HG03565 (cell line): ENCODE measurements around the gene CABYR.
"Not testable (repeated sequence)": the region's sequence is repeated elsewhere in the genome, so short reads cannot be mapped to it uniquely, and the experiment has no call there.

Source experiments
- ATAC-seq: cut with Tn5 transposase; IDR thresholded peaks from one replicate; pipeline ENCODE4 v1.9.1; 2021; ENCODE audit warnings: mild to moderate bottlenecking, moderate library complexity; ENCODE audit not compliant: unreplicated experiment

The CABYR gene

GRCh38 chr18:24127735-24128134 lies 11.1 kb upstream of the CABYR start:
- ATAC-seq, result no peak

DNA sequence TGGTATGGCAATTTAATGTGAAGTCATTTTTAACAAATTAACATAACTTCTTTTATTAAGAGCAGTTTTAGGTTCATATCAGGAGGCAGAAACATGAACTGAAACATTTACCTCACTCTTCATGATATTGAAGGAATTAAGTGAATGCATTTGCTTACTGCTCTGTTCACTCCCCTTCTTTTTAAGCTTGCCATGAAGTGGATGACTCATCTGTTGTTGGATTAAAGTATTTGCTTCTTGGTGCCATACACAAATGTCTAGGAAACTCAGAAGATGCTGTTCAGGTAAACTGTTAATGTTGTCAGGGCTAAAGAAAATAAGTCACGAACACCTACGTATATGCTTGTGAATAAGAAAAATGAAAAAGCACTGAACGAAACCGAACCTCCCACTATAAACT lies 10.2 kb upstream of the CABYR start:
- no peak for ATAC-seq

- ATAC-seq, result no peak
These were observed 8.4 kb upstream of the CABYR start for GRCh38 chr18:24130494-24130893.

DNA sequence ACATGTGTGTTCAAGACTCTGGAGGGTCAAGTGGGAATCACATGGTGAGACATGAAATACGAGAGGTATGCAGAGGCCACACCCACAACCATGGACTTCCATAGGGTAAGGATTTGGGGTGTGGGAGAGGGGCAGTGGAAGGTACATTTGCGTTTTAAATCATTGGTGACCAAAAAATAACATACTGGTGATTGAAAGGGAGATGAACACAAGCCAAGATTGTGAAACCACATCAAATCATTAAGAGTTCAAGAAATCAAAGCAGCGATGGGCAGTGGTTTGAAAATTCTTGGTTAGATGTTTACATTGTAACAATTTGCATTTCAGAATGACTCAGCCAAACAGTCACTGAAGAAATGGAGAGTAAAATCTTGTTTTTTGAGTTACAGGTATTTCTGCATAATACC lies 1.9 kb upstream of the CABYR start:
- no peak for ATAC-seq

- ATAC-seq, result no peak
These were observed 463 bp upstream of the CABYR start for GRCh38 chr18:24138409-24138788.

GRCh38 chr18:24140697-24141096 lies 1.8 kb downstream of the CABYR start:
- ATAC-seq, result no peak

DNA sequence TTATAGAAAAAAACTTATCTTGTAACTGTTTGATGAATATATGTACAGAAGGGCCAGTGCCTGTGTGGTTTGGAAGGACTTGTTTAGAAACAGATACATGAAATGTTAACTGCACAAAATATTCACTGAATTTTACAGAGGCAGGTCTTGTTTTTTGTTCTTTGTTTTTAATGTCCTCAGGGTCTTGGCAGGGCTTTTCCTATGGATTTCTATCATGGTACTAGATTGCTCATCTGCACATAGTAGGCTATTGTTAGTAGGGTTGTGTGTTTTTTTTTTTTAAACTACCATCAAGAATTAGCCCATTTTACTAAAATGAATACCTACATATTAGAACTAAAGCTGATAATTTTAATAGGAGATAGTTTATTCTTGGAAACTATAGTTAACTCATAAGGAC lies 3.5 kb downstream of the CABYR start:
- no peak for ATAC-seq

GRCh38 chr18:24149591-24149990 lies 10.7 kb downstream of the CABYR start:
- ATAC-seq, result not testable (repeated sequence)

GRCh38 chr18:24153397-24153796 lies 14.5 kb downstream of the CABYR start:
- no peak for ATAC-seq

DNA sequence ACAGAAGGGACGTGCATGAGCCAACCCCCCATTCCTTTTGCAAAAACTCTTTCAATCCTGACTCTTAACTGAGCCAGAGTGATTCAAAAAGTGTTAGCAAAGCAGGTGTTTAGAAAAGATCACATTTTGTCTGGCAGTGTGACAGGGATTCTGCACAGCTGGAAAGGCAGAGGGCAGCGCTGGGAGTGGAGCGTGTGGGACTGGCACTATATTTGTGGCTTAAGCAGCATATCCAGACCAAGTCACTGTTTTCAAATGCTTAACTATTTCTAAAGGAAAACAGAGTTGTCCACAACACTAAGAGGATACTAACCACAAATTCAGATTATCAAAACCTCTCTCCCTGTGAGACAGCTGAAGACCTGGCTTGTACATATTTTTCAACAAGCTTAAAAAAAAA lies 19.0 kb downstream of the CABYR start:
- no peak for ATAC-seq

DNA sequence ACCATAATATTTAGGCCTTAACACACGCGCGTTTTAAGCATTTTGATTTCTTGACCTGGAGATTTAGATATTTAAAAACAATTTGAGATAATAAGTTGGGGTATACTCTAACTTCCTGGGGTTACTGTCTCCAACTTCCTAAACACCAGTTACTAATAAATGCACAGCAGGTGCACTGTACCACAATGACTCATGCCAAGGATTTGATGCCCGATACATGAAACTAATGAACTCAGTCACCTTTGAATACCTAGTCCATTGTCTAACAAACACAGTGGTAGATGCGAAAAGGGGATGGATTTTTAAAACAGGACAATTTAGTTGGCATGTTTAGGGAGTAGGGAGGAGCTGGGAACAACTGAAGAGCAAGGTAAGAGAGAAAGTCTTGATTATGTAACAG lies 21.2 kb downstream of the CABYR start:
- no peak for ATAC-seq

DNA sequence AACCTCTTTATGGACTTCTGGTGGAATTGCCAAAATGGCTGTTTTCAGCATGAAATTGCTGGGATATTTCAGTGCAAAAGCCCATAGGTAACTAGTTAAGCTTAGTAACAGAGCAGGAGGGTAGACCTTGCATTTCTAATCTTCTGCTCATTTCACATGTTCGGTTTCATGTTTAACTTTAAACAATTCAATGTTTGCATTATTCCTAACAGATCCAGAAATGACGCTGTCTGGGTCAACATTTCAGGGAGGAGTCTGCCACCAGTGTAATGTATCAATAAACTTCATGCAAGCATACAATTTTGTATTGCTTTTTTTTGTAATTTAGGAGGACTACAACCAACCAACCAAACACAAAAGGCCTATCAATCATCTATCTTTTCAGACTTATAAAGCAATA lies 22.4 kb downstream of the CABYR start:
- no peak for ATAC-seq

DNA sequence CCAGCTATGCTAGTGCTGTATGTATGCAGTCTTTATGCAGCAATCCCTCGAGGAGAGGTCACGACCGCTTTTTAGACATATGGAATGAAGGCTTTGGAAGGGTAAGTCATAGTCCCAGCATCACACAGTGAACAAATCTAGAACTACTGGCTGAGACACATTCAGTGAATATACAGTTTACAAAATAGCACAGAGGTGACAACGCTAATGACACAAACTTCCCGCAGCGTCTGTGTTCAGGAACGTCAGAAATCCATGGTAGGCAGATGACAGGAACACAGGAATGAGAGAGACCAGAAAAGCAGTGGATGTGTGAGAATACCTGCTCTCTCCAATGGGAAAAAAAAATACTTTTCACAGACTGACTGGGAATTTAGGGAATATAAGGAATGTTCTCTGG lies 29.6 kb downstream of the CABYR start:
- no peak for ATAC-seq

DNA sequence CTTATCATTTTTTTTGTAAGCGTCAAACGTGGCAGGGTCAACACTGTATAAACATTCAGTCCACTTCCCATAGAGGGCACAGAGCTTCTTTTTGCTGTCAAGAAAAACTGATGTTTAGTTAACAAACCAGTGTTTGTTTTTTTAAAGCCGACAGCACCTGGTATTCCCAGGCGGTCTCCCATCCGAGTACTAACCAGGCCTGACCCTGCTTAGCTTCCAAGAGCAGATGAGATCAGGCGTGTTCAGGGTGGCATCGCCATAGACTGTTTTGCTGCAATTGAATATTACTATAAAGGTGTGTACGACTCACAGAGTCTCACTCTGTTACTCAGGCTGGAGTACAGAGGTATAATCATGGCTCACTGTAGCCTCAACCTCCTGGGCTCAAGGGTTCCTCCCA lies 31.5 kb downstream of the CABYR start:
- ATAC-seq, result no peak

GRCh38 chr18:24173997-24174396 lies 35.1 kb downstream of the CABYR start:
- ATAC-seq, result no peak

GRCh38 chr18:24176727-24177416 lies 38.0 kb downstream of the CABYR start:
- ATAC-seq, result peak; percentile 76

- no peak for ATAC-seq
These were observed 38.8 kb downstream of the CABYR start for GRCh38 chr18:24177499-24178133.

DNA sequence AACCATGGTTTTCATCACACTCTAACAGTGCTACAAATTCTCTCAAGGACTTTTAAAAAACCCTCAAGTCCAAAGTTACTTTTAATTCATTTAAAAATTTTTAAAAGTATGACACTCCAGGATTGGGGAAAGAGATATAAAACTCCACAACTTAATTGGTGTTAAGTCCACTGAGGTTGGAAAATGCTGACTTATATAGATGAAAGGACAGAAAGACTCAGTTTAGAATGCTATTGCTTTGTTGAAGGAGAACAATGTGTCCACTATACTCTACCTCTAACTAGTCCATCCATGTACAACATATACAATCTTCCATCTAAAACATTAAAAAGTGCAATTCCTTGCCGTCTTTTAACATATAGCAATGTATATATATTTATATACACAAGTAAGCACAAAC lies 41.2 kb downstream of the CABYR start:
- no peak for ATAC-seq

DNA sequence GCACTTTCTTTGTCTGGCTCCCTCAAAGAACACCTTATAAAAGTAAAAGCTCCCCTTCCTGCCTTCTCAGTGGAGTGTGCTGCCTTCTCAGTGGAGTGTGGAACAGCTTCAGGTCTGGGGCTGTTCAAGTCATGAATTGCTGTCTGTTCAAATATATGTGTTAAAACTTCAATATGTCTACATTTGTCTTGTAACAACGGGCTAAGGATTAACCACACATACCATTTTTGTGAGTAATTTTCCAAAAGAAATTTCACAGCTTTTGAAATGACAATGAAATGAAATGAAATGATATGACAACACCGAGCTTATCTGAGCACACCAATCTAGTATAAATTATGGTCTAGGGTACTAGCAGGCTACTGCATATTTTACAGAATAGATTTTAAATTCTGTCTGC lies 42.9 kb downstream of the CABYR start:
- ATAC-seq, result no peak

GRCh38 chr18:24185805-24186204 lies 46.9 kb downstream of the CABYR start:
- ATAC-seq, result no peak

DNA sequence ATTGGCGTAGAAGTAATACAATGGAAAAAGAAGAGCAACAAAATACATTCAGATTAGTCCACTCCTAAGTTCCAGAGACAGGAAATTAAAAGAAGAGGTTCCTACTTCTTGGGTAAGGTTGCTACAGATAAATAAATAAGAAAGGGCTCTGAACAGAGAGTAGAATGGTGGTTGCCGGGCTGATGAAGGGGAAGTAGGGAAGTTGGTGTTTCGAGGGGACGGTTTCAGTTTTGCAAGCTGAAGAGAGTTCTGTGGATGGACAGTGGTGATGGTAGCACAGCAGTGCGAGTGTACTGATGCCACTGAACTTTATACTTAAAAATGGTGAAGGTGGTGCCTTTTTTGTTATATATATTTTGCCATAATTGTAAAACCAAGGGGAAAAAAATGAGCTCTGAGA lies 48.2 kb downstream of the CABYR start:
- peak; percentile 51 for ATAC-seq

GRCh38 chr18:24187689-24188088 lies 48.8 kb downstream of the CABYR start:
- ATAC-seq, result no peak

- ATAC-seq, result no peak
These were observed 49.3 kb downstream of the CABYR start for GRCh38 chr18:24188120-24188519.
